C4-2B (cell line): ENCODE measurements around the gene U2SURP.

Experiments
- CTCF ChIP-seq: fragments of 450-650 bp; conservative IDR thresholded peaks from 2 replicates; pipeline ENCODE4 v1.5.1; 2017; ENCODE audit warnings: mild to moderate bottlenecking
- ZFX ChIP-seq: fragments of 450-650 bp; IDR thresholded peaks from 2 replicates; pipeline ENCODE4 v1.6.1; 2017

DNA sequence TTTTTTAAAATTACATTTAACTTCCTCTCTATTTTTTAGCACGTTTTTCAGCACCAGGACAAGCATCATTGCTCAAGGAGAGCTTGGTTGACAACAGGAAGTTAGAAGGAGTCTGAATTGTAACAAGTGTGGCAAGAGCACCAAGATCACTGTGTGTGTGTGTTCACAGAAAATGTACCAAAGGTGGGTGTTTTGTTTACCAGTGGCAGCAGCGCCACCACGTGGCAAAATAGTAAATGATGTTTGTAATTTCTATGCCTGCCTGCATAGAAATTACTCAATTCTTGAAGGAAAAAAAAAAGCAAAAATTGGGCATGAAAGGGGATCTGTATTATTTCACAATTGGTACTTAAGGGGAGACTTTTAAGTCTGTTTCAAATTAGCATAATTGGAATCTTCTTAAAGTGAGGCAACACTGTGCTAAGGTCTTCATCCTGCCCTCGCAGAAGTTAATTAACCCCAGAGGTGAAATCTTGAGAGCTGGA lies 7.4 kb upstream of the U2SURP start:
- peak; percentile 91 for TF ChIP-seq CTCF
- no peak for TF ChIP-seq ZFX
